GM12878 (cell line): Measurements from ENCODE around the gene LRRC55. TPM values are rescaled to one million over a fixed set of nuclear protein-coding genes. Genes with fewer than 3 reads are reported as not detected.

Source experiments
- E4F1 ChIP-seq: fragments of 450-650 bp; IDR thresholded peaks from 2 replicates; pipeline ENCODE4 v1.6.1; 2018; ENCODE audit warnings: borderline replicate concordance, mild to moderate bottlenecking; ENCODE audit not compliant: partially characterized antibody
- ETV6 ChIP-seq, 2 experiments: fragments of 450-650 bp in 1 of 2; IDR thresholded peaks in 1 of 2; conservative IDR thresholded peaks in 1 of 2; 2 replicates each; pipeline ENCODE4 v1.6.1; 2014; ENCODE audit warnings: antibody characterized with exemption in 1 of 2, borderline replicate concordance in 1 of 2, low read depth in 1 of 2, mild to moderate bottlenecking in 1 of 2, moderate library complexity in 1 of 2
- IRF3 ChIP-seq: fragments of 450-650 bp; IDR thresholded peaks from 2 replicates; pipeline ENCODE4 v1.6.1; 2014; ENCODE audit warnings: mild to moderate bottlenecking
- LARP7 ChIP-seq: fragments of 450-650 bp; IDR thresholded peaks from 2 replicates; pipeline ENCODE4 v1.6.1; 2017; ENCODE audit warnings: mild to moderate bottlenecking
- SKIL ChIP-seq: fragments of 450-650 bp; IDR thresholded peaks from 2 replicates; pipeline ENCODE4 v1.6.1; 2017; ENCODE audit warnings: mild to moderate bottlenecking, low read depth, inconsistent platforms; ENCODE audit not compliant: poor library complexity, severe bottlenecking
- SMAD5 ChIP-seq: IDR thresholded peaks from 2 replicates; pipeline ENCODE4 v1.6.1; 2016; ENCODE audit warnings: antibody characterized with exemption, low read depth
- YBX1 ChIP-seq: fragments of 450-650 bp; IDR thresholded peaks from 2 replicates; pipeline ENCODE4 v1.6.1; 2016; ENCODE audit warnings: antibody characterized with exemption
- ZBED1 ChIP-seq: IDR thresholded peaks from 2 replicates; pipeline ENCODE4 v1.6.1; 2016; ENCODE audit warnings: borderline replicate concordance
- ZBTB33 ChIP-seq: fragments of 450-650 bp; IDR thresholded peaks from 2 replicates; pipeline ENCODE4 v1.6.1; 2017; ENCODE audit warnings: mild to moderate bottlenecking
- ZNF274 ChIP-seq: IDR thresholded peaks from one replicate; pipeline ENCODE4 v1.8.0; 2011; ENCODE audit not compliant: insufficient read length, insufficient read depth
- ZNF384 ChIP-seq: IDR thresholded peaks from 2 replicates; pipeline ENCODE4 v1.6.1; 2012; ENCODE audit warnings: low read depth, mild to moderate bottlenecking, low read length, improper control_type of control experiment, borderline replicate concordance
- ZNF687 ChIP-seq: fragments of 450-650 bp; IDR thresholded peaks from 2 replicates; pipeline ENCODE4 v1.6.1; 2017; ENCODE audit warnings: mild to moderate bottlenecking, moderate library complexity
- polyA plus RNA-seq, 11 experiments: library from polyadenylated mRNA; depleted of rRNA in 4 of 11; unstranded in 6 of 11; stranded (reverse) in 5 of 11; fragments of >200 nt; fragmentation: Nextera tagmentation in 4 of 11; fragmentation: Illumina TruSeq in 1 of 11; extraction: Ambion mirVana in 4 of 11; extraction: Trizol in 1 of 11; gene quantifications; 1 replicate in 1 of 11; 2 replicates in 10 of 11; pipeline versions ENCODE4 v1.2.1 to v1.2.3, GENCODE V29; 2011 to 2016; ENCODE audit warnings: inconsistent platforms in 2 of 11, missing spikeins in 2 of 11, low read depth in 1 of 11
- total RNA-seq, 4 experiments: library from RNA; depleted of rRNA in 3 of 4; stranded (reverse); fragments of >200 nt in 3 of 4; fragmentation: Illumina TruSeq in 1 of 4; extraction: Trizol in 1 of 4; gene quantifications; 2 replicates each; pipeline versions ENCODE4 v1.2.1 to v1.2.3, GENCODE V29; 2013 to 2021

Gene LRRC55
- total and polyA plus RNA-seq, 10 of the 15 experiments (the other 5 are each of a cell fraction or from before 2014, with no cell fraction given): 0.01 to 0.04 TPM; not detected in 8

- no peak for TF ChIP-seq ZNF687
- no peak for TF ChIP-seq ZNF384
- no peak for TF ChIP-seq ZNF274
- no peak for TF ChIP-seq E4F1
- no peak for TF ChIP-seq SKIL
- TF ChIP-seq YBX1: no peak
- no peak for TF ChIP-seq ZBED1
- no peak for TF ChIP-seq ETV6 (conservative IDR thresholded peaks at IDR 0.05 in 1 of 2, IDR thresholded peaks at IDR 0.05 in 1 of 2; ENCODE audit: borderline replicate concordance in 1 of 2, low read depth in 1 of 2)
- no peak for TF ChIP-seq SMAD5
- TF ChIP-seq LARP7: no peak
- no peak for TF ChIP-seq ZBTB33
- no peak for TF ChIP-seq IRF3
These were observed 55.5 kb downstream of the LRRC55 start, which contains the start of gene APLNR (continued) for GRCh38 chr11:57237204-57237681.
